HG03095 (cell line): ENCODE results near the gene STIM1.
"Not testable (repeated sequence)": the region's sequence is repeated elsewhere in the genome, so short reads cannot be mapped to it uniquely, and the experiment has no call there.

Source experiments
- ATAC-seq: cut with Tn5 transposase; IDR thresholded peaks from one replicate; pipeline ENCODE4 v1.9.1; 2021; ENCODE audit warnings: moderate library complexity; ENCODE audit not compliant: unreplicated experiment

STIM1 gene

GRCh38 chr11:3879967-3880542 is 24.6 kb downstream of the STIM1 start:
- ATAC-seq, result no peak

- peak; percentile 49 for ATAC-seq
Observed at GRCh38 chr11:3880724-3881123, 25.3 kb downstream of the STIM1 start.

GRCh38 chr11:3882655-3883054 is 27.2 kb downstream of the STIM1 start:
- ATAC-seq, result no peak

GRCh38 chr11:3885855-3886254 is 30.4 kb downstream of the STIM1 start:
- no peak for ATAC-seq

GRCh38 chr11:3886985-3887384 is 31.5 kb downstream of the STIM1 start:
- no peak for ATAC-seq

GRCh38 chr11:3888876-3889275 is 33.4 kb downstream of the STIM1 start:
- ATAC-seq, result no peak

GRCh38 chr11:3890014-3890413 is 34.5 kb downstream of the STIM1 start:
- ATAC-seq, result no peak

- no peak for ATAC-seq
Observed at GRCh38 chr11:3890806-3891205, 35.3 kb downstream of the STIM1 start.

GRCh38 chr11:3891751-3892150 is 36.3 kb downstream of the STIM1 start:
- ATAC-seq, result no peak

- ATAC-seq, result no peak
Observed at GRCh38 chr11:3892156-3892555, 36.7 kb downstream of the STIM1 start.

- ATAC-seq, result no peak
Observed at GRCh38 chr11:3893311-3893710, 37.8 kb downstream of the STIM1 start.

- ATAC-seq, result peak; percentile 98
Observed at GRCh38 chr11:3894128-3894731, 38.8 kb downstream of the STIM1 start.

GRCh38 chr11:3896644-3897043 is 41.2 kb downstream of the STIM1 start:
- no peak for ATAC-seq

- ATAC-seq, result not testable (repeated sequence)
Observed at GRCh38 chr11:3900230-3900629, 44.8 kb downstream of the STIM1 start.

- no peak for ATAC-seq
Observed at GRCh38 chr11:3901249-3902025, 46.0 kb downstream of the STIM1 start.

- ATAC-seq, result no peak
Observed at GRCh38 chr11:3902441-3902840, 47.0 kb downstream of the STIM1 start.

GRCh38 chr11:3903207-3903896 is 47.9 kb downstream of the STIM1 start:
- no peak for ATAC-seq

GRCh38 chr11:3904228-3904627 is 48.8 kb downstream of the STIM1 start:
- no peak for ATAC-seq

- peak; percentile 82 for ATAC-seq
Observed at GRCh38 chr11:3905080-3905953, 49.9 kb downstream of the STIM1 start.

GRCh38 chr11:3906166-3906565 is 50.7 kb downstream of the STIM1 start:
- no peak for ATAC-seq

GRCh38 chr11:3907590-3907989 is 52.1 kb downstream of the STIM1 start:
- no peak for ATAC-seq
